Stomach (tissue), 9 donors: ENCODE results near the gene GIMAP1. TPM values are rescaled to one million over a fixed set of nuclear protein-coding genes. Genes with fewer than 3 reads are reported as not detected.

Source experiments
- DNase-seq, 2 donors: peaks; one replicate each; pipeline versions ENCODE4 v3.0.0 to v3.0.0-alpha.2; 2013 to 2019
- H3K27ac ChIP-seq, 5 donors: fragments of 200-600 bp in 4 of 5; sonication (generic) in 4 of 5; one replicate each; pipeline ENCODE4 v1.5.1; 2013 to 2019; ENCODE audit warnings: mild to moderate bottlenecking in 1 of 5, moderate library complexity in 1 of 5
- H3K27me3 ChIP-seq, 3 donors: fragments of 200-600 bp; sonication (generic); one replicate each; pipeline ENCODE4 v1.5.1; 2017 to 2019; ENCODE audit warnings: mixed run types in 1 of 3
- H3K36me3 ChIP-seq, 4 donors: fragments of 200-600 bp; sonication (generic); 1 replicate in 3 of 4; 2 replicates in 1 of 4; pipeline ENCODE4 v1.5.1; 2016 to 2019
- H3K4me1 ChIP-seq, 4 donors: fragments of 200-600 bp; sonication (generic); one replicate each; pipeline ENCODE4 v1.5.1; 2016 to 2019
- H3K4me3 ChIP-seq, 4 donors: fragments of 200-600 bp; sonication (generic) in 3 of 4; one replicate each; pipeline ENCODE4 v1.5.1; 2016 to 2019; ENCODE audit warnings: mild to moderate bottlenecking in 1 of 4
- H3K9me3 ChIP-seq, 4 donors: fragments of 200-600 bp; sonication (generic); one replicate each; pipeline ENCODE4 v1.5.1; 2016 to 2019
- CTCF ChIP-seq, 7 experiments: fragments of 450-650 bp in 4 of 7; fragments of 200-600 bp in 3 of 7; sonication (generic) in 3 of 7; IDR thresholded peaks; one replicate each; pipeline ENCODE4 v1.5.1; 2016 to 2019; ENCODE audit warnings: antibody characterized with exemption in 7 of 7, control low read depth in 2 of 7, mild to moderate bottlenecking in 1 of 7
- EP300 ChIP-seq: sonication (generic); formaldehyde crosslinking; IDR thresholded peaks from one replicate; pipeline ENCODE4 v1.6.1; 2017; ENCODE audit warnings: antibody characterized with exemption
- POLR2A ChIP-seq, 4 donors: fragments of 450-650 bp; IDR thresholded peaks; one replicate each; pipeline ENCODE4 v1.6.1; 2016; ENCODE audit warnings: antibody characterized with exemption in 4 of 4, control low read depth in 2 of 4, mild to moderate bottlenecking in 1 of 4, moderate library complexity in 1 of 4
- POLR2AphosphoS5 ChIP-seq, 3 donors: sonication (generic); formaldehyde crosslinking; IDR thresholded peaks; one replicate each; pipeline ENCODE4 v1.6.1; 2016; ENCODE audit warnings: antibody characterized with exemption in 3 of 3
- WGBS, 5 donors: extraction: QIAGEN DNeasy Blood & Tissue Kit in 3 of 5; methylation state at CpG; one replicate each; pipeline versions ENCODE4 v1.1.5 to v1.1.7; 2013 to 2018; 5-methylcytosine and 5-hydroxymethylcytosine counted together
- intact Hi-C: fragments of 100-400 bp; cut with DNase I; formaldehyde crosslinking; loops from one replicate; pipeline ENCODE4 v1.15.1; 2023; ENCODE audit warnings: low total_unique reads
- polyA plus RNA-seq, 3 donors: library from polyadenylated mRNA; stranded (reverse); fragments of 200-250 nt; gene quantifications; one replicate each; pipeline ENCODE4 v1.2.3, GENCODE V29; 2013
- total RNA-seq, 5 donors: library from RNA; depleted of rRNA; stranded (reverse); fragments of >200 nt; gene quantifications; one replicate each; pipeline versions ENCODE4 v1.1.0 to v1.2.3, GENCODE V29; 2014 to 2016
- donor health status: healthy with polysubstance abuse.
- donor health status: Bipolar disorder and iron deficiency.
- donor health status: healthy.

GIMAP1 gene
- total and polyA plus RNA-seq, 8 donors: 0.45 to 5.8 (median 2.7) TPM; not detected in 1

GRCh38 chr7:150722431-150722931 is 6.1 kb downstream of the GIMAP1 start:
- intact Hi-C loops: no loop called here
- Histone ChIP-seq H3K27ac (peak overlapping the region in 3 of 5 donors; percentile 32 to 46 (median 38)), H3K4me1 (peaks cover 0 to 6% (median 2%) of the 10 kb centered on the region in 4 donors), H3K9me3 (peaks cover 0 to 10% (median 8%) of the 10 kb centered on the region in 4 donors), H3K36me3 (peaks cover 0 to 13% (median 10%) of the 10 kb centered on the region in 4 donors), H3K27me3 (no peaks in the 10 kb centered on the region), H3K4me3 (peak overlapping the region in 1 of 4 donors; percentile 15)
- 53 to 64% (median 56%) methylated on average over 12 of the region's 12 CpGs for WGBS, 5 donors
- TF ChIP-seq EP300 (no peak), POLR2AphosphoS5 (IDR thresholded peaks at IDR 0.05) (no peak), CTCF (IDR thresholded peaks at IDR 0.05) (no peak), POLR2A (IDR thresholded peaks at IDR 0.05) (no peak)
- no peak for DNase-seq

GRCh38 chr7:150723467-150723866 is 7.1 kb downstream of the GIMAP1 start:
- no peaks in the 10 kb centered on the region for H3K27me3 ChIP-seq
- H3K9me3 ChIP-seq: peaks cover 0 to 19% (median 13%) of the 10 kb centered on the region in 4 donors
- TF ChIP-seq POLR2A (IDR thresholded peaks at IDR 0.05) (no peak), EP300 (no peak), CTCF (IDR thresholded peaks at IDR 0.05) (no peak), POLR2AphosphoS5 (IDR thresholded peaks at IDR 0.05) (no peak)
- H3K27ac ChIP-seq: no peak overlapping the region
- peaks cover 0 to 6% (median 2%) of the 10 kb centered on the region in 4 donors for H3K4me1 ChIP-seq
- intact Hi-C loops: no loop called here
- H3K4me3 ChIP-seq: no peak overlapping the region
- H3K36me3 ChIP-seq: peaks cover 0 to 13% (median 10%) of the 10 kb centered on the region in 4 donors
- DNase-seq: no peak
- 64 to 83% (median 71%) methylated on average over 1 of the region's 1 CpG for WGBS, 5 donors

GRCh38 chr7:150727381-150727780 is 11.0 kb downstream of the GIMAP1 start:
- TF ChIP-seq POLR2A (IDR thresholded peaks at IDR 0.05) (no peak), POLR2AphosphoS5 (IDR thresholded peaks at IDR 0.05) (no peak)
- 52 to 70% (median 60%) methylated on average over 3 of the region's 3 CpGs for WGBS, 5 donors
- intact Hi-C loops: no loop called here
- Histone ChIP-seq H3K36me3 (no peaks in the 10 kb centered on the region), H3K4me1 (no peaks in the 10 kb centered on the region), H3K27ac (no peak overlapping the region), H3K4me3 (no peak overlapping the region), H3K27me3 (no peaks in the 10 kb centered on the region), H3K9me3 (peaks cover 0 to 27% (median 17%) of the 10 kb centered on the region in 4 donors)
- no peak for DNase-seq

- intact Hi-C loops: no loop called here
- Histone ChIP-seq H3K9me3 (peaks cover 0 to 27% (median 17%) of the 10 kb centered on the region in 4 donors), H3K27me3 (no peaks in the 10 kb centered on the region), H3K27ac (no peak overlapping the region), H3K4me1 (no peaks in the 10 kb centered on the region), H3K36me3 (no peaks in the 10 kb centered on the region), H3K4me3 (no peak overlapping the region)
- no peak for DNase-seq
- TF ChIP-seq POLR2A (IDR thresholded peaks at IDR 0.05) (no peak), EP300 (no peak), CTCF (IDR thresholded peaks at IDR 0.05) (no peak), POLR2AphosphoS5 (IDR thresholded peaks at IDR 0.05) (no peak)
These were observed 11.6 kb downstream of the GIMAP1 start for GRCh38 chr7:150728011-150728410.

- H3K27ac ChIP-seq: no peak overlapping the region
These were observed 12.2 kb downstream of the GIMAP1 start for GRCh38 chr7:150728609-150729008.

More at GRCh38 chr7:150728609-150729008, 12.2 kb downstream of the GIMAP1 start:
- intact Hi-C loops: no loop called here
- Histone ChIP-seq H3K36me3 (no peaks in the 10 kb centered on the region), H3K4me3 (no peak overlapping the region), H3K9me3 (peaks cover 0 to 27% (median 17%) of the 10 kb centered on the region in 4 donors), H3K4me1 (no peaks in the 10 kb centered on the region), H3K27me3 (no peaks in the 10 kb centered on the region)
- TF ChIP-seq CTCF (IDR thresholded peaks at IDR 0.05) (no peak), POLR2AphosphoS5 (IDR thresholded peaks at IDR 0.05) (no peak), POLR2A (IDR thresholded peaks at IDR 0.05) (no peak), EP300 (no peak)
- no peak for DNase-seq
